GM23338 (cell line): ENCODE data around the gene PRPSAP2. TPM values are rescaled to one million over a fixed set of nuclear protein-coding genes. Genes with fewer than 3 reads are reported as not detected.

Experiments
- ATAC-seq: fragments of 200-7000 bp; cut with Tn5 transposase; 3 replicates; pipeline ENCODE4 v1.9.1; 2020
- DNase-seq: peaks from one replicate; pipeline ENCODE4 v3.0.0-alpha.2; 2015; ENCODE audit warnings: low spot score
- H2AFZ ChIP-seq: fragments of 200-600 bp; sonication (generic); 2 replicates; pipeline ENCODE4 v1.8.0; 2016; ENCODE audit warnings: antibody characterized with exemption, mild to moderate bottlenecking, moderate library complexity
- H3F3A ChIP-seq: fragments of 200-600 bp; sonication (generic); replicated peaks from 2 replicates; pipeline ENCODE4 v1.8.0; 2017; ENCODE audit warnings: antibody characterized with exemption, mixed run types, low read depth
- H3K27ac ChIP-seq: fragments of 200-600 bp; sonication (generic); 2 replicates; pipeline ENCODE4 v1.6.1; 2016; ENCODE audit warnings: low read depth
- H3K27me3 ChIP-seq: fragments of 200-600 bp; sonication (generic); 2 replicates; pipeline ENCODE4 v1.8.0; 2016; ENCODE audit warnings: mild to moderate bottlenecking, mixed run types, moderate library complexity; ENCODE audit not compliant: insufficient read depth
- H3K36me3 ChIP-seq: fragments of 200-600 bp; sonication (generic); 2 replicates; pipeline ENCODE4 v1.8.0; 2016; ENCODE audit warnings: mild to moderate bottlenecking; ENCODE audit not compliant: insufficient read depth
- H3K4me1 ChIP-seq: fragments of 200-600 bp; sonication (generic); 2 replicates; pipeline ENCODE4 v1.8.0; 2016; ENCODE audit warnings: mild to moderate bottlenecking, moderate library complexity; ENCODE audit not compliant: insufficient read depth
- H3K4me2 ChIP-seq: fragments of 200-600 bp; sonication (generic); 2 replicates; pipeline ENCODE4 v1.7.1; 2017; ENCODE audit warnings: mixed run types
- H3K4me3 ChIP-seq: fragments of 200-600 bp; sonication (generic); 2 replicates; pipeline ENCODE4 v1.6.1; 2016; ENCODE audit warnings: mixed run types
- H3K79me2 ChIP-seq: fragments of 200-600 bp; sonication (generic); replicated peaks from 2 replicates; pipeline ENCODE4 v1.8.0; 2017; ENCODE audit warnings: mild to moderate bottlenecking; ENCODE audit not compliant: insufficient read depth
- H3K9me2 ChIP-seq: fragments of 200-600 bp; sonication (generic); 2 replicates; pipeline ENCODE4 v1.8.0; 2017; ENCODE audit not compliant: insufficient read depth
- H4K20me1 ChIP-seq: fragments of 200-600 bp; sonication (generic); replicated peaks from 2 replicates; pipeline ENCODE4 v1.8.0; 2017; ENCODE audit warnings: mild to moderate bottlenecking; ENCODE audit not compliant: insufficient read depth
- H3K27ac Mint-ChIP-seq: 2 replicates; pipeline ENCODE4 v1.8.0; 2020; ENCODE audit warnings: inconsistent platforms, mild to moderate bottlenecking, moderate library complexity, mixed read lengths
- H3K27me3 Mint-ChIP-seq: 3 replicates; pipeline ENCODE4 v1.8.0; 2022; ENCODE audit warnings: low read depth, mild to moderate bottlenecking, moderate library complexity, mixed read lengths, inconsistent platforms; ENCODE audit not compliant: insufficient read depth, poor library complexity
- H3K36me3 Mint-ChIP-seq: 3 replicates; pipeline ENCODE4 v1.8.0; 2021; ENCODE audit warnings: low read depth, mild to moderate bottlenecking, inconsistent platforms, moderate library complexity, mixed read lengths
- H3K4me1 Mint-ChIP-seq: 3 replicates; pipeline ENCODE4 v1.8.0; 2020; ENCODE audit warnings: mild to moderate bottlenecking, inconsistent platforms, mixed read lengths
- H3K4me3 Mint-ChIP-seq: 3 replicates; pipeline ENCODE4 v1.8.0; 2021; ENCODE audit warnings: moderate library complexity, mild to moderate bottlenecking, inconsistent platforms, mixed read lengths
- H3K9me3 Mint-ChIP-seq: 3 replicates; pipeline ENCODE4 v1.8.0; 2020; ENCODE audit warnings: moderate library complexity, mild to moderate bottlenecking, inconsistent platforms, mixed read lengths
- CREB1 ChIP-seq: fragments of 250-450 bp; sonication (Bioruptor Pico); IDR thresholded peaks from 2 replicates; pipeline ENCODE4 v1.5.0; 2020; ENCODE audit warnings: low read depth, mild to moderate bottlenecking, moderate library complexity
- CTCF ChIP-seq, 2 experiments: fragments of 200-600 bp in 1 of 2; sonication (generic) in 1 of 2; conservative IDR thresholded peaks; 2 replicates each; pipeline versions ENCODE4 v1.5.1 to v1.6.1; 2016 to 2017; ENCODE audit warnings: antibody characterized with exemption in 2 of 2, low read depth in 2 of 2, mild to moderate bottlenecking in 2 of 2, moderate library complexity in 1 of 2
- ETS1 ChIP-seq: IDR thresholded peaks from 2 replicates; pipeline ENCODE4 v1.6.1; 2016; ENCODE audit warnings: antibody characterized with exemption
- EZH2 ChIP-seq: fragments of 200-600 bp; sonication (generic); IDR thresholded peaks from one replicate; pipeline ENCODE4 v1.8.0; 2017; ENCODE audit warnings: antibody characterized with exemption, mild to moderate bottlenecking, low read depth; ENCODE audit not compliant: unreplicated experiment
- EZH2phosphoT487 ChIP-seq: fragments of 200-600 bp; sonication (generic); IDR thresholded peaks from one replicate; pipeline ENCODE4 v1.8.1; 2018; ENCODE audit warnings: antibody characterized with exemption; ENCODE audit not compliant: unreplicated experiment
- JUNB ChIP-seq: IDR thresholded peaks from one replicate; pipeline ENCODE4 v1.6.1; 2016; ENCODE audit warnings: antibody characterized with exemption; ENCODE audit not compliant: unreplicated experiment
- POLR2AphosphoS5 ChIP-seq: IDR thresholded peaks from 2 replicates; pipeline ENCODE4 v1.6.1; 2016; ENCODE audit warnings: antibody characterized with exemption, low read depth
- ZNF114 ChIP-seq: fragments of 250-450 bp; sonication (Bioruptor Pico); IDR thresholded peaks from 2 replicates; pipeline ENCODE4 v1.5.0; 2020; ENCODE audit warnings: mild to moderate bottlenecking, moderate library complexity
- ZNF331 ChIP-seq: fragments of 250-450 bp; sonication (Bioruptor Pico); IDR thresholded peaks from 2 replicates; pipeline ENCODE4 v1.5.0; 2020; ENCODE audit warnings: low read depth, mild to moderate bottlenecking, moderate library complexity
- ZNF462 ChIP-seq: fragments of 250-450 bp; sonication (Bioruptor Pico); IDR thresholded peaks from 2 replicates; pipeline ENCODE4 v1.5.0; 2020; ENCODE audit warnings: mild to moderate bottlenecking, moderate library complexity
- polyA plus RNA-seq: library from polyadenylated mRNA; unstranded; fragments of >200 nt; fragmentation: Nextera tagmentation; extraction: Ambion mirVana; gene quantifications from 2 replicates; pipeline ENCODE4 v1.2.1, GENCODE V29; 2016
- total RNA-seq: library from RNA; depleted of rRNA; stranded (reverse); fragments of >200 nt; shearing (Covaris generic); gene quantifications from 2 replicates; pipeline ENCODE4 v1.2.3, GENCODE V29; 2014

Gene PRPSAP2
- total and polyA plus RNA-seq, 2 experiments from 2014 or later: 34.6 to 54.4 TPM

GRCh38 chr17:18953231-18953728, 95.3 kb downstream of the PRPSAP2 start (continued):
- TF ChIP-seq ZNF462: no peak
- TF ChIP-seq JUNB: no peak
- TF ChIP-seq ZNF331: no peak

- Mint-ChIP-seq H3K27ac (no peak overlapping the region), H3K4me3 (no peak overlapping the region), H3K27me3 (peaks cover 9% of the 10 kb centered on the region), H3K4me1 (no peaks in the 10 kb centered on the region), H3K36me3 (no peaks in the 10 kb centered on the region), H3K9me3 (no peaks in the 10 kb centered on the region)
- ATAC-seq: no peak
- Histone ChIP-seq H3F3A (no peaks in the 10 kb centered on the region), H3K79me2 (no peaks in the 10 kb centered on the region), H3K4me3 (no peak overlapping the region), H3K27me3 (no peaks in the 10 kb centered on the region), H3K36me3 (no peaks in the 10 kb centered on the region), H3K27ac (no peak overlapping the region), H2AFZ (no peak overlapping the region), H3K4me1 (no peaks in the 10 kb centered on the region), H4K20me1 (no peaks in the 10 kb centered on the region), H3K9me2 (no peaks in the 10 kb centered on the region), H3K4me2 (no peak overlapping the region)
- no peak for DNase-seq
- TF ChIP-seq ETS1: no peak
- no peak for TF ChIP-seq EZH2
- no peak for TF ChIP-seq ZNF331
- TF ChIP-seq EZH2phosphoT487: no peak
- TF ChIP-seq CTCF (conservative IDR thresholded peaks at IDR 0.05; ENCODE audit: low read depth in 2 of 2): no peak
- TF ChIP-seq CREB1 (CRISPR knock-in tag): no peak
- TF ChIP-seq POLR2AphosphoS5: no peak
- no peak for TF ChIP-seq ZNF114 (CRISPR knock-in tag)
- TF ChIP-seq JUNB: no peak
Observed at GRCh38 chr17:18954321-18954720, 96.4 kb downstream of the PRPSAP2 start.
